GM12878 (cell line): ENCODE results near the gene JMJD6. TPM values are rescaled to one million over a fixed set of nuclear protein-coding genes. Genes with fewer than 3 reads are reported as not detected.

Experiments used
- ATAC-seq: fragments of 200-7000 bp; cut with Tn5 transposase; 3 replicates; pipeline ENCODE4 v1.9.1; 2020; ENCODE audit warnings: mild to moderate bottlenecking, moderate library complexity
- BruUV-seq: library from RNA; stranded (reverse); fragments of 400-500 nt; replicated peaks from 2 replicates; lab custom pipeline; 2021; lab: Mats Ljungman, UMichigan
- CTCF ChIA-PET: fragments of 300-600 bp; sonication (Branson Sonifier 250); formaldehyde crosslinking; extraction: SDS; loops from one replicate; lab custom pipeline; 2021; ENCODE audit warnings: inconsistent platforms; lab: Yijun Ruan, JAX
- POLR2A ChIA-PET: fragments of 350-600 bp; formaldehyde crosslinking; extraction: SDS; loops from one replicate; lab custom pipeline; 2021; ENCODE audit warnings: inconsistent platforms; lab: Charles Lee
- RAD21 ChIA-PET: fragments of 300-600 bp; sonication (Branson Sonifier 250); formaldehyde crosslinking; loops from one replicate; lab custom pipeline; 2023; ENCODE audit warnings: antibody characterized with exemption; ENCODE audit not compliant: unreplicated experiment; lab: Charles Lee
- SMC1A ChIA-PET: fragments of 300-600 bp; sonication (Branson Sonifier 250); formaldehyde crosslinking; loops from one replicate; lab custom pipeline; 2023; ENCODE audit not compliant: unreplicated experiment, uncharacterized antibody; lab: Charles Lee
- DNase-seq: peaks from one replicate; pipeline ENCODE4 v3.0.0-alpha.2; 2011; ENCODE audit warnings: low read depth, low spot score
- FAIRE-seq: peaks from 3 replicates; lab custom pipeline; 2011; peaks lifted over from hg19 to GRCh38; lab: Jason Lieb, UNC
- H2AFZ ChIP-seq: 2 replicates; pipeline ENCODE4 v1.6.0; 2011; ENCODE audit warnings: low read depth, low read length, control low read depth; ENCODE audit not compliant: control insufficient read depth
- H3K27ac ChIP-seq: 2 replicates; pipeline ENCODE4 v1.5.1; 2011; ENCODE audit warnings: control low read depth; ENCODE audit not compliant: control insufficient read depth, insufficient read depth
- H3K27me3 ChIP-seq, 2 experiments: replicated peaks in 1 of 2; 2 replicates each; pipeline versions ENCODE4 v1.6.0 to v1.6.1; 2011; ENCODE audit warnings: low read length in 1 of 2; ENCODE audit not compliant: control insufficient read depth in 2 of 2, insufficient read depth in 2 of 2
- H3K36me3 ChIP-seq, 2 experiments: 2 replicates each; pipeline ENCODE4 v1.5.1; 2011; ENCODE audit warnings: low read length in 1 of 2; ENCODE audit not compliant: control insufficient read depth in 2 of 2, insufficient read depth in 2 of 2
- H3K4me1 ChIP-seq: 2 replicates; pipeline ENCODE4 v1.6.1; 2011; ENCODE audit warnings: mild to moderate bottlenecking, low read length, moderate library complexity, mixed read lengths; ENCODE audit not compliant: control insufficient read depth, insufficient read depth
- H3K4me2 ChIP-seq: 2 replicates; pipeline ENCODE4 v1.6.0; 2011; ENCODE audit warnings: control low read depth; ENCODE audit not compliant: control insufficient read depth, insufficient read depth
- H3K4me3 ChIP-seq: fragments of 200-600 bp; sonication (generic); 2 replicates; pipeline ENCODE4 v1.5.1; 2016
- H3K79me2 ChIP-seq: 2 replicates; pipeline ENCODE4 v1.6.0; 2011; ENCODE audit warnings: low read length; ENCODE audit not compliant: control insufficient read depth, insufficient read depth
- H3K9ac ChIP-seq: 2 replicates; pipeline ENCODE4 v1.8.0; 2011; ENCODE audit warnings: low read length, control low read depth, mixed read lengths; ENCODE audit not compliant: control insufficient read depth, insufficient read depth
- H3K9me3 ChIP-seq: replicated peaks from 3 replicates; pipeline ENCODE4 v1.5.1; 2011; ENCODE audit warnings: mild to moderate bottlenecking, low read length; ENCODE audit not compliant: control insufficient read depth, insufficient read depth
- H4K20me1 ChIP-seq: 2 replicates; pipeline ENCODE4 v1.6.0; 2011; ENCODE audit not compliant: control insufficient read depth, insufficient read depth
- GABPA ChIP-seq: IDR thresholded peaks from 2 replicates; pipeline ENCODE4 v1.6.1; 2014; ENCODE audit warnings: antibody characterized with exemption, low read depth, mild to moderate bottlenecking, inconsistent platforms
- NFIC ChIP-seq: IDR thresholded peaks from 2 replicates; pipeline ENCODE4 v1.6.1; 2012; ENCODE audit warnings: low read depth, mild to moderate bottlenecking, inconsistent platforms, low read length, moderate library complexity
- PAX5 ChIP-seq: IDR thresholded peaks from 2 replicates; pipeline ENCODE4 v1.6.1; 2011; ENCODE audit warnings: low read depth, low read length, borderline replicate concordance
- ZNF207 ChIP-seq: fragments of 450-650 bp; IDR thresholded peaks from 2 replicates; pipeline ENCODE4 v1.6.1; 2014; ENCODE audit warnings: antibody characterized with exemption, mild to moderate bottlenecking, borderline replicate concordance
- WGBS: methylation state at CpG from one replicate; pipeline ENCODE4 v1.1.6; 2016; ENCODE audit warnings: low lambda C conversion rate; ENCODE audit not compliant: insufficient replicate concordance, insufficient coverage; ENCODE audit errors: missing lambda C conversion rate; 5-methylcytosine and 5-hydroxymethylcytosine counted together
- in situ Hi-C: fragments of 300-500 bp; cut with MboI; formaldehyde crosslinking; loops from 9 replicates; pipeline ENCODE4 v1.14.3; 2018; ENCODE audit warnings: mixed read lengths
- intact Hi-C: fragments of 100-400 bp; cut with micrococcal nuclease; formaldehyde crosslinking; loops from one replicate; pipeline ENCODE4 v1.14.2; 2022; ENCODE audit not compliant: unreplicated experiment
- polyA plus RNA-seq, 11 experiments: library from polyadenylated mRNA; depleted of rRNA in 4 of 11; unstranded in 6 of 11; stranded (reverse) in 5 of 11; fragments of >200 nt; fragmentation: Nextera tagmentation in 4 of 11; fragmentation: Illumina TruSeq in 1 of 11; extraction: Ambion mirVana in 4 of 11; extraction: Trizol in 1 of 11; gene quantifications; 1 replicate in 1 of 11; 2 replicates in 10 of 11; pipeline versions ENCODE4 v1.2.1 to v1.2.3, GENCODE V29; 2011 to 2016; ENCODE audit warnings: inconsistent platforms in 2 of 11, missing spikeins in 2 of 11, low read depth in 1 of 11
- total RNA-seq, 4 experiments: library from RNA; depleted of rRNA in 3 of 4; stranded (reverse); fragments of >200 nt in 3 of 4; fragmentation: Illumina TruSeq in 1 of 4; extraction: Trizol in 1 of 4; gene quantifications; 2 replicates each; pipeline versions ENCODE4 v1.2.1 to v1.2.3, GENCODE V29; 2013 to 2021
- TF ChIP-seq, protein P1 (sequence below): fragments of 450-650 bp; IDR thresholded peaks from 2 replicates; pipeline ENCODE4 v1.6.1; 2017; ENCODE audit warnings: mild to moderate bottlenecking, moderate library complexity

Gene JMJD6
- total and polyA plus RNA-seq, 10 of the 15 experiments (the other 5 are each of a cell fraction or from before 2014, with no cell fraction given): 1.2 to 36.0 (median 22.2) TPM

DNA sequence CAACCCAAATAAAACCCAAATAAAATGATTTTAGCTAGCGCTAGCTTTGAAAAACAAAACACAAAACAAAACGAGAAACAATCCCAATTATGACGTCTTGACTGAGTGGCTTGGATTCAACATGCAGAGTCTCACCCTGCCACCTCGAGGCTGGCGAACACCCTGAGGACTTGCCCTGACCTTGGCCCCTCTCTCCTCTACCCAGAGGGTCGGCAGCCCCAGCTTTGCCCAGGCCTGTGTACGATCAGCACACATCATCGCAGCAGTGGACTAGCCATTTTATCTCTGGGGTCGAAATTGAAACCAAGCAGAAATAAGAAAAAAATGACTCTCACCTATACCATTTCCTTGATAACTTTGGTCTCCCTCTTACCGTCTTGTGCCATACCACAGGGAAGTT lies 4.9 kb downstream of the JMJD6 start:
- H3K4me1 ChIP-seq: no peaks in the 10 kb centered on the region
- TF ChIP-seq ZNF207 (no peak), GABPA (no peak), NFIC (no peak), PAX5 (no peak)
- TF ChIP-seq, protein P1, sequence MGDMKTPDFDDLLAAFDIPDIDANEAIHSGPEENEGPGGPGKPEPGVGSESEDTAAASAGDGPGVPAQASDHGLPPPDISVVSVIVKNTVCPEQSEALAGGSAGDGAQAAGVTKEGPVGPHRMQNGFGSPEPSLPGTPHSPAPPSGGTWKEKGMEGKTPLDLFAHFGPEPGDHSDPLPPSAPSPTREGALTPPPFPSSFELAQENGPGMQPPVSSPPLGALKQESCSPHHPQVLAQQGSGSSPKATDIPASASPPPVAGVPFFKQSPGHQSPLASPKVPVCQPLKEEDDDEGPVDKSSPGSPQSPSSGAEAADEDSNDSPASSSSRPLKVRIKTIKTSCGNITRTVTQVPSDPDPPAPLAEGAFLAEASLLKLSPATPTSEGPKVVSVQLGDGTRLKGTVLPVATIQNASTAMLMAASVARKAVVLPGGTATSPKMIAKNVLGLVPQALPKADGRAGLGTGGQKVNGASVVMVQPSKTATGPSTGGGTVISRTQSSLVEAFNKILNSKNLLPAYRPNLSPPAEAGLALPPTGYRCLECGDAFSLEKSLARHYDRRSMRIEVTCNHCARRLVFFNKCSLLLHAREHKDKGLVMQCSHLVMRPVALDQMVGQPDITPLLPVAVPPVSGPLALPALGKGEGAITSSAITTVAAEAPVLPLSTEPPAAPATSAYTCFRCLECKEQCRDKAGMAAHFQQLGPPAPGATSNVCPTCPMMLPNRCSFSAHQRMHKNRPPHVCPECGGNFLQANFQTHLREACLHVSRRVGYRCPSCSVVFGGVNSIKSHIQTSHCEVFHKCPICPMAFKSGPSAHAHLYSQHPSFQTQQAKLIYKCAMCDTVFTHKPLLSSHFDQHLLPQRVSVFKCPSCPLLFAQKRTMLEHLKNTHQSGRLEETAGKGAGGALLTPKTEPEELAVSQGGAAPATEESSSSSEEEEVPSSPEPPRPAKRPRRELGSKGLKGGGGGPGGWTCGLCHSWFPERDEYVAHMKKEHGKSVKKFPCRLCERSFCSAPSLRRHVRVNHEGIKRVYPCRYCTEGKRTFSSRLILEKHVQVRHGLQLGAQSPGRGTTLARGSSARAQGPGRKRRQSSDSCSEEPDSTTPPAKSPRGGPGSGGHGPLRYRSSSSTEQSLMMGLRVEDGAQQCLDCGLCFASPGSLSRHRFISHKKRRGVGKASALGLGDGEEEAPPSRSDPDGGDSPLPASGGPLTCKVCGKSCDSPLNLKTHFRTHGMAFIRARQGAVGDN: no peak
- peaks cover 31% of the 10 kb centered on the region for H3K79me2 ChIP-seq
- intact Hi-C loops (no loop called here), in situ Hi-C loops (no loop called here)
- WGBS: 73% methylated on average over 10 of the region's 10 CpGs
- ATAC-seq: no peak
- peaks cover 12 to 40% of the 10 kb centered on the region in 2 experiments for H3K36me3 ChIP-seq
- no peak overlapping the region for H3K27ac ChIP-seq
- no peak overlapping the region for H3K9ac ChIP-seq
- CTCF ChIA-PET: no interaction called here
- H3K4me3 ChIP-seq: no peak overlapping the region
- H3K9me3 ChIP-seq: no peaks in the 10 kb centered on the region
- H4K20me1 ChIP-seq: no peaks in the 10 kb centered on the region
- BruUV-seq: no TSS peak
- FAIRE-seq: no peak
- RAD21 ChIA-PET: no interaction called here
- DNase-seq: no peak
- no peak overlapping the region for H3K4me2 ChIP-seq
- SMC1A ChIA-PET: interaction anchor here (1.5 kb wide), 1 partner anchor 9 kb away, joined by 3 read pairs; no protein-coding TSS in a partner anchor
- no peaks in the 10 kb centered on the region for H3K27me3 ChIP-seq
- H2AFZ ChIP-seq: no peak overlapping the region
- POLR2A ChIA-PET: interaction anchor here (1.9 kb wide), 1 partner anchor 11 kb away, joined by 5 read pairs; no protein-coding TSS in a partner anchor
